Measurements from ENCODE around the gene PAK1. TPM values are rescaled to one million over a fixed set of nuclear protein-coding genes. Genes with fewer than 3 reads are reported as not detected.

The PAK1 gene
- 58.3 TPM for total RNA-seq (ENCODE audit: unreplicated experiment)
- long read RNA-seq, partial matches to known transcripts = 10 of 27 reads
- long read RNA-seq, other reads (novel, unspliced or antisense) = 13 of 27 reads

GRCh38 chr11:77473801-77474683 lies at the start of gene PAK1:
TSS of gene PAK1 (minus strand) at chr11:77474094. CDS start at chr11:77392520, 81,574 bp downstream.
- H3K27me3 Mint-ChIP-seq (ENCODE audit: unreplicated experiment) = peaks cover 10% of the 10 kb centered on the region
- no peaks in the 10 kb centered on the region for H3K9me3 Mint-ChIP-seq (ENCODE audit: unreplicated experiment)
- DNase-seq (ENCODE audit: low spot score) = peak; percentile 83
- peaks cover 30% of the 10 kb centered on the region for H3K4me1 Mint-ChIP-seq (ENCODE audit: unreplicated experiment)
- no peaks in the 10 kb centered on the region for H3K36me3 Mint-ChIP-seq (ENCODE audit: low read depth, unreplicated experiment)
- H3K27ac Mint-ChIP-seq (ENCODE audit: unreplicated experiment) = peak within 1 kb of the TSS; percentile 97
- no peak for TF ChIP-seq CTCF (IDR thresholded peaks at IDR 0.05; ENCODE audit: unreplicated experiment)
- peak within 1 kb of the TSS; percentile 98 for H3K4me3 Mint-ChIP-seq (ENCODE audit: unreplicated experiment)

GRCh38 chr11:77522215-77522614 lies 48.3 kb upstream of the PAK1 start:
- Mint-ChIP-seq H3K27me3 (ENCODE audit: unreplicated experiment) (no peaks in the 10 kb centered on the region), H3K4me3 (ENCODE audit: unreplicated experiment) (no peak overlapping the region), H3K4me1 (ENCODE audit: unreplicated experiment) (peaks cover 7% of the 10 kb centered on the region), H3K36me3 (ENCODE audit: low read depth, unreplicated experiment) (no peaks in the 10 kb centered on the region), H3K27ac (ENCODE audit: unreplicated experiment) (no peak overlapping the region), H3K9me3 (ENCODE audit: unreplicated experiment) (no peaks in the 10 kb centered on the region)
- no peak for DNase-seq (ENCODE audit: low spot score)
- no peak for TF ChIP-seq CTCF (IDR thresholded peaks at IDR 0.05; ENCODE audit: unreplicated experiment)

- Mint-ChIP-seq H3K4me3 (ENCODE audit: unreplicated experiment) (no peak overlapping the region), H3K27me3 (ENCODE audit: unreplicated experiment) (no peaks in the 10 kb centered on the region), H3K36me3 (ENCODE audit: low read depth, unreplicated experiment) (no peaks in the 10 kb centered on the region), H3K9me3 (ENCODE audit: unreplicated experiment) (no peaks in the 10 kb centered on the region), H3K27ac (ENCODE audit: unreplicated experiment) (no peak overlapping the region), H3K4me1 (ENCODE audit: unreplicated experiment) (peaks cover 12% of the 10 kb centered on the region)
- DNase-seq (ENCODE audit: low spot score) = no peak
- no peak for TF ChIP-seq CTCF (IDR thresholded peaks at IDR 0.05; ENCODE audit: unreplicated experiment)
Observed at GRCh38 chr11:77519847-77520246, 46.0 kb upstream of the PAK1 start.

GRCh38 chr11:77518471-77518870 lies 44.6 kb upstream of the PAK1 start:
- Mint-ChIP-seq H3K36me3 (ENCODE audit: low read depth, unreplicated experiment) (no peaks in the 10 kb centered on the region), H3K27me3 (ENCODE audit: unreplicated experiment) (no peaks in the 10 kb centered on the region), H3K27ac (ENCODE audit: unreplicated experiment) (no peak overlapping the region), H3K9me3 (ENCODE audit: unreplicated experiment) (no peaks in the 10 kb centered on the region), H3K4me1 (ENCODE audit: unreplicated experiment) (peaks cover 12% of the 10 kb centered on the region), H3K4me3 (ENCODE audit: unreplicated experiment) (no peak overlapping the region)
- DNase-seq (ENCODE audit: low spot score) = no peak
- no peak for TF ChIP-seq CTCF (IDR thresholded peaks at IDR 0.05; ENCODE audit: unreplicated experiment)

GRCh38 chr11:77517753-77518152 lies 43.9 kb upstream of the PAK1 start:
- no peaks in the 10 kb centered on the region for H3K27me3 Mint-ChIP-seq (ENCODE audit: unreplicated experiment)
- TF ChIP-seq CTCF (IDR thresholded peaks at IDR 0.05; ENCODE audit: unreplicated experiment) = no peak
- H3K27ac Mint-ChIP-seq (ENCODE audit: unreplicated experiment) = no peak overlapping the region
- H3K9me3 Mint-ChIP-seq (ENCODE audit: unreplicated experiment) = no peaks in the 10 kb centered on the region
- no peak for DNase-seq (ENCODE audit: low spot score)
- H3K36me3 Mint-ChIP-seq (ENCODE audit: low read depth, unreplicated experiment) = no peaks in the 10 kb centered on the region
- H3K4me3 Mint-ChIP-seq (ENCODE audit: unreplicated experiment) = no peak overlapping the region
- H3K4me1 Mint-ChIP-seq (ENCODE audit: unreplicated experiment) = peaks cover 12% of the 10 kb centered on the region
